Astrocyte (in vitro differentiated cells and primary cell): ENCODE results near the gene SHB. TPM values are rescaled to one million over a fixed set of nuclear protein-coding genes. Genes with fewer than 3 reads are reported as not detected.

Experiments used
- DNase-seq: peaks from one replicate; pipeline ENCODE4 v3.0.0-alpha.2; 2010; ENCODE audit warnings: low read depth
- FAIRE-seq: peaks from 2 replicates; lab custom pipeline; 2011; peaks lifted over from hg19 to GRCh38; lab: Jason Lieb, UNC
- H2AFZ ChIP-seq: 2 replicates; pipeline ENCODE4 v1.6.0; 2012; ENCODE audit warnings: low read depth, low read length, inconsistent platforms
- H3K27ac ChIP-seq: 2 replicates; pipeline ENCODE4 v1.5.1; 2011; ENCODE audit warnings: low read depth, low read length, inconsistent platforms
- H3K27me3 ChIP-seq: 2 replicates; pipeline ENCODE4 v1.6.0; 2011; ENCODE audit warnings: low read length, inconsistent platforms; ENCODE audit not compliant: insufficient read depth
- H3K36me3 ChIP-seq: 2 replicates; pipeline ENCODE4 v1.5.1; 2011; ENCODE audit warnings: low read length, inconsistent platforms; ENCODE audit not compliant: insufficient read depth
- H3K4me1 ChIP-seq: 2 replicates; pipeline ENCODE4 v1.5.1; 2011; ENCODE audit warnings: low read length, inconsistent platforms; ENCODE audit not compliant: insufficient read depth
- H3K4me2 ChIP-seq: 2 replicates; pipeline ENCODE4 v1.6.0; 2012; ENCODE audit warnings: low read length, inconsistent platforms
- H3K4me3 ChIP-seq: 2 replicates; pipeline ENCODE4 v1.5.1; 2011; ENCODE audit warnings: low read depth, mild to moderate bottlenecking, low read length, inconsistent platforms; ENCODE audit not compliant: insufficient read depth
- H3K79me2 ChIP-seq: 2 replicates; pipeline ENCODE4 v1.6.0; 2012; ENCODE audit warnings: mild to moderate bottlenecking, low read length, inconsistent platforms; ENCODE audit not compliant: insufficient read depth
- H3K9ac ChIP-seq: 2 replicates; pipeline ENCODE4 v1.6.0; 2012; ENCODE audit warnings: mild to moderate bottlenecking, low read length, inconsistent platforms
- H3K9me3 ChIP-seq: 2 replicates; pipeline ENCODE4 v1.5.1; 2012; ENCODE audit warnings: low read depth, mild to moderate bottlenecking, low read length, inconsistent platforms; ENCODE audit not compliant: insufficient read depth
- H4K20me1 ChIP-seq: 2 replicates; pipeline ENCODE4 v1.6.0; 2012; ENCODE audit warnings: low read length, inconsistent platforms; ENCODE audit not compliant: insufficient read depth
- H3K27ac Mint-ChIP-seq: one replicate; pipeline ENCODE4 v1.8.0; 2021; ENCODE audit warnings: mild to moderate bottlenecking, mixed read lengths; ENCODE audit not compliant: unreplicated experiment
- H3K27me3 Mint-ChIP-seq: one replicate; pipeline ENCODE4 v1.8.0; 2021; ENCODE audit warnings: low read depth, mixed read lengths; ENCODE audit not compliant: unreplicated experiment
- H3K36me3 Mint-ChIP-seq: one replicate; pipeline ENCODE4 v1.8.0; 2021; ENCODE audit warnings: low read depth, mixed read lengths; ENCODE audit not compliant: unreplicated experiment
- H3K4me1 Mint-ChIP-seq: one replicate; pipeline ENCODE4 v1.8.0; 2021; ENCODE audit warnings: low read depth, mixed read lengths; ENCODE audit not compliant: unreplicated experiment
- H3K4me3 Mint-ChIP-seq: one replicate; pipeline ENCODE4 v1.8.0; 2021; ENCODE audit warnings: mild to moderate bottlenecking, moderate library complexity, mixed read lengths; ENCODE audit not compliant: unreplicated experiment
- H3K9me3 Mint-ChIP-seq: one replicate; pipeline ENCODE4 v1.8.0; 2021; ENCODE audit warnings: mild to moderate bottlenecking, mixed read lengths; ENCODE audit not compliant: unreplicated experiment
- CTCF ChIP-seq: IDR thresholded peaks from 2 replicates; pipeline ENCODE4 v1.5.1; 2011; ENCODE audit warnings: low read depth, mild to moderate bottlenecking, inconsistent platforms, low read length, moderate library complexity; ENCODE audit not compliant: insufficient read depth
- EZH2 ChIP-seq: IDR thresholded peaks from 2 replicates; pipeline ENCODE4 v1.6.1; 2012; ENCODE audit warnings: mild to moderate bottlenecking, low read length, inconsistent platforms; ENCODE audit not compliant: insufficient read depth
- total RNA-seq: library from RNA; stranded (reverse); gene quantifications from 2 replicates; pipeline ENCODE4 v1.2.1, GENCODE V29; 2021

Gene SHB
- total RNA-seq, 1 donor from 2014 or later, result 53.4 TPM

- peaks cover 12% of the 10 kb centered on the region for H3K9me3 Mint-ChIP-seq
- H3K27me3 Mint-ChIP-seq, result peaks cover 25% of the 10 kb centered on the region
- no peaks in the 10 kb centered on the region for H3K4me1 Mint-ChIP-seq
- Histone ChIP-seq H3K27me3 (peaks cover 5% of the 10 kb centered on the region), H3K4me3 (no peak overlapping the region), H3K9ac (no peak overlapping the region), H3K4me1 (no peaks in the 10 kb centered on the region), H3K9me3 (no peaks in the 10 kb centered on the region), H2AFZ (no peak overlapping the region), H4K20me1 (no peaks in the 10 kb centered on the region), H3K36me3 (no peaks in the 10 kb centered on the region), H3K79me2 (no peaks in the 10 kb centered on the region), H3K4me2 (no peak overlapping the region), H3K27ac (no peak overlapping the region)
- H3K4me3 Mint-ChIP-seq, result no peak overlapping the region
- no peak overlapping the region for H3K27ac Mint-ChIP-seq
- DNase-seq, result peak; percentile 10
- TF ChIP-seq EZH2 (no peak), CTCF (no peak)
- no peak for FAIRE-seq
- H3K36me3 Mint-ChIP-seq, result peaks cover 8% of the 10 kb centered on the region
These were observed 38.8 kb upstream of the SHB start for GRCh38 chr9:38107811-38108304.

GRCh38 chr9:38107405-38107804 lies 38.4 kb upstream of the SHB start:
- Histone ChIP-seq H3K9ac (no peak overlapping the region), H3K36me3 (no peaks in the 10 kb centered on the region), H4K20me1 (no peaks in the 10 kb centered on the region), H3K4me3 (no peak overlapping the region), H2AFZ (no peak overlapping the region), H3K4me1 (no peaks in the 10 kb centered on the region), H3K27me3 (peaks cover 5% of the 10 kb centered on the region), H3K27ac (no peak overlapping the region), H3K79me2 (no peaks in the 10 kb centered on the region), H3K9me3 (no peaks in the 10 kb centered on the region), H3K4me2 (no peak overlapping the region)
- Mint-ChIP-seq H3K4me1 (no peaks in the 10 kb centered on the region), H3K27me3 (peaks cover 21% of the 10 kb centered on the region), H3K9me3 (peaks cover 12% of the 10 kb centered on the region), H3K4me3 (no peak overlapping the region), H3K36me3 (peaks cover 5% of the 10 kb centered on the region), H3K27ac (no peak overlapping the region)
- FAIRE-seq (no peak), DNase-seq (no peak)
- TF ChIP-seq CTCF (no peak), EZH2 (no peak)

GRCh38 chr9:38106488-38106887 lies 37.5 kb upstream of the SHB start:
- Mint-ChIP-seq H3K36me3 (peaks cover 3% of the 10 kb centered on the region), H3K27me3 (peaks cover 21% of the 10 kb centered on the region), H3K9me3 (peaks cover 12% of the 10 kb centered on the region), H3K4me3 (no peak overlapping the region), H3K27ac (no peak overlapping the region), H3K4me1 (no peaks in the 10 kb centered on the region)
- TF ChIP-seq EZH2 (no peak), CTCF (no peak)
- Histone ChIP-seq H3K4me3 (no peak overlapping the region), H3K9me3 (no peaks in the 10 kb centered on the region), H3K36me3 (no peaks in the 10 kb centered on the region), H3K79me2 (no peaks in the 10 kb centered on the region), H2AFZ (no peak overlapping the region), H3K27me3 (peaks cover 5% of the 10 kb centered on the region), H3K9ac (no peak overlapping the region), H4K20me1 (no peaks in the 10 kb centered on the region), H3K27ac (no peak overlapping the region), H3K4me2 (no peak overlapping the region), H3K4me1 (no peaks in the 10 kb centered on the region)
- FAIRE-seq, result no peak
- DNase-seq, result no peak
